IMR-90 (cell line): ENCODE results near the gene MAP6. TPM values are rescaled to one million over a fixed set of nuclear protein-coding genes. Genes with fewer than 3 reads are reported as not detected.
A peak's percentile ranks its signal among the peaks of the same experiment; 100 is the strongest.

Experiments used
- ATAC-seq: fragments of 200-7000 bp; cut with Tn5 transposase; 2 replicates; pipeline ENCODE4 v1.9.1; 2020; ENCODE audit warnings: low read depth, mild to moderate bottlenecking, moderate library complexity
- BruUV-seq: library from RNA; stranded (reverse); fragments of 400-500 nt; replicated peaks from 2 replicates; lab custom pipeline; 2021; lab: Mats Ljungman, UMichigan
- CTCF ChIA-PET: fragments of 300-600 bp; formaldehyde crosslinking; extraction: SDS; loops from one replicate; lab custom pipeline; 2021; ENCODE audit warnings: antibody characterized with exemption; lab: Yijun Ruan, JAX
- POLR2A ChIA-PET: fragments of 300-600 bp; sonication (Branson Sonifier 250); formaldehyde crosslinking; loops from one replicate; lab custom pipeline; 2022; ENCODE audit warnings: antibody characterized with exemption; ENCODE audit not compliant: unreplicated experiment; lab: Charles Lee
- DNase-seq: peaks from one replicate; pipeline ENCODE4 v3.0.0; 2013
- H2AFZ ChIP-seq: replicated peaks from 2 replicates; pipeline ENCODE3; 2013; ENCODE audit warnings: low read length, mild to moderate bottlenecking; ENCODE audit not compliant: poor library complexity
- H2AK5ac ChIP-seq: 2 replicates; pipeline ENCODE4 v1.6.1; 2013; ENCODE audit warnings: low read depth, low read length, inconsistent platforms
- H2AK9ac ChIP-seq: replicated peaks from 2 replicates; pipeline ENCODE3; 2013; ENCODE audit warnings: mild to moderate bottlenecking, low read depth, low read length, moderate library complexity; ENCODE audit not compliant: poor library complexity
- H2BK120ac ChIP-seq: 2 replicates; pipeline ENCODE4 v1.6.1; 2013; ENCODE audit warnings: low read depth, low read length, inconsistent platforms
- H2BK15ac ChIP-seq: 3 replicates; pipeline ENCODE4 v1.6.1; 2013; ENCODE audit warnings: low read depth, low read length, inconsistent platforms
- H2BK20ac ChIP-seq: 2 replicates; pipeline ENCODE4 v1.6.1; 2013; ENCODE audit warnings: low read depth, mild to moderate bottlenecking, inconsistent platforms, low read length, moderate library complexity
- H2BK5ac ChIP-seq: 2 replicates; pipeline ENCODE4 v1.6.1; 2013; ENCODE audit warnings: mild to moderate bottlenecking, low read depth, low read length, inconsistent platforms; ENCODE audit not compliant: poor library complexity, severe bottlenecking
- H3K14ac ChIP-seq: replicated peaks from 2 replicates; pipeline ENCODE4 v1.6.1; 2013; ENCODE audit warnings: low read depth, low read length, inconsistent platforms
- H3K18ac ChIP-seq: 2 replicates; pipeline ENCODE4 v1.6.1; 2013; ENCODE audit warnings: low read depth, low read length, control low read depth
- H3K23ac ChIP-seq: 2 replicates; pipeline ENCODE4 v1.6.1; 2013; ENCODE audit warnings: low read depth, low read length, inconsistent platforms
- H3K27ac ChIP-seq: 2 replicates; pipeline ENCODE4 v1.5.1; 2013; ENCODE audit warnings: mild to moderate bottlenecking, control low read depth, low read length; ENCODE audit not compliant: insufficient read depth
- H3K27me3 ChIP-seq: 2 replicates; pipeline ENCODE4 v1.6.1; 2013; ENCODE audit warnings: low read length; ENCODE audit not compliant: control insufficient read depth, insufficient read depth
- H3K36me3 ChIP-seq: 2 replicates; pipeline ENCODE4 v1.6.1; 2013; ENCODE audit warnings: low read length, mixed read lengths; ENCODE audit not compliant: control insufficient read depth, insufficient read depth
- H3K4ac ChIP-seq: 2 replicates; pipeline ENCODE4 v1.6.1; 2013; ENCODE audit warnings: low read depth, low read length, inconsistent platforms
- H3K4me1 ChIP-seq: 2 replicates; pipeline ENCODE4 v1.6.1; 2013; ENCODE audit warnings: low read length, mixed read lengths; ENCODE audit not compliant: control insufficient read depth, insufficient read depth
- H3K4me2 ChIP-seq: 2 replicates; pipeline ENCODE4 v1.6.1; 2013; ENCODE audit warnings: low read depth, mild to moderate bottlenecking, control low read depth, low read length, moderate library complexity
- H3K4me3 ChIP-seq: 2 replicates; pipeline ENCODE4 v1.5.1; 2013; ENCODE audit warnings: low read depth, mild to moderate bottlenecking, control low read depth, low read length, moderate library complexity; ENCODE audit not compliant: insufficient read depth
- H3K56ac ChIP-seq: 2 replicates; pipeline ENCODE4 v1.6.1; 2013; ENCODE audit warnings: low read length, inconsistent platforms; ENCODE audit not compliant: insufficient read depth; ENCODE audit errors: extremely low read depth
- H3K79me1 ChIP-seq, 2 experiments: 2 replicates each; pipeline ENCODE4 v1.6.1; 2013; ENCODE audit warnings: low read length in 2 of 2, inconsistent platforms in 1 of 2, low read depth in 1 of 2
- H3K9ac ChIP-seq: 2 replicates; pipeline ENCODE4 v1.6.1; 2013; ENCODE audit warnings: low read depth, low read length, control low read depth
- H3K9me1 ChIP-seq: 2 replicates; pipeline ENCODE4 v1.6.1; 2013; ENCODE audit warnings: low read length, inconsistent platforms; ENCODE audit not compliant: insufficient read depth
- H3K9me3 ChIP-seq: 2 replicates; pipeline ENCODE4 v1.6.1; 2013; ENCODE audit warnings: low read length; ENCODE audit not compliant: control insufficient read depth, insufficient read depth
- H4K20me1 ChIP-seq: 2 replicates; pipeline ENCODE4 v1.6.1; 2013; ENCODE audit warnings: low read length, inconsistent platforms; ENCODE audit not compliant: insufficient read depth
- H4K5ac ChIP-seq: 2 replicates; pipeline ENCODE4 v1.6.1; 2013; ENCODE audit warnings: mild to moderate bottlenecking, low read depth, low read length, control low read depth
- H4K8ac ChIP-seq, 2 experiments: 2 replicates each; pipeline ENCODE4 v1.6.1; 2013; ENCODE audit warnings: low read depth in 2 of 2, low read length in 2 of 2, control low read depth in 1 of 2, inconsistent platforms in 1 of 2
- H4K91ac ChIP-seq: 2 replicates; pipeline ENCODE4 v1.6.1; 2013; ENCODE audit warnings: low read depth, low read length, inconsistent platforms; ENCODE audit not compliant: insufficient read depth
- BHLHE40 ChIP-seq: fragments of 150-350 bp; IDR thresholded peaks from 2 replicates; pipeline ENCODE4 v1.6.1; 2016; ENCODE audit warnings: mild to moderate bottlenecking, low read depth, low read length
- CEBPB ChIP-seq: IDR thresholded peaks from 2 replicates; pipeline ENCODE4 v1.6.1; 2012; ENCODE audit warnings: low read depth, low read length, improper control_type of control experiment
- CHD1 ChIP-seq: IDR thresholded peaks from 2 replicates; pipeline ENCODE4 v1.6.1; 2012; ENCODE audit warnings: low read depth, low read length, improper control_type of control experiment
- CTCF ChIP-seq: conservative IDR thresholded peaks from 2 replicates; pipeline ENCODE4 v1.5.1; 2012; ENCODE audit warnings: mild to moderate bottlenecking, low read depth, low read length, improper control_type of control experiment
- FOS ChIP-seq: fragments of 150-350 bp; IDR thresholded peaks from 2 replicates; pipeline ENCODE4 v1.6.1; 2016; ENCODE audit warnings: low read depth, low read length
- MAFK ChIP-seq: IDR thresholded peaks from 2 replicates; pipeline ENCODE4 v1.6.1; 2012; ENCODE audit warnings: low read depth, low read length, improper control_type of control experiment
- MAZ ChIP-seq: IDR thresholded peaks from 2 replicates; pipeline ENCODE4 v1.6.1; 2012; ENCODE audit warnings: low read depth, mild to moderate bottlenecking, low read length, improper control_type of control experiment, moderate library complexity, borderline replicate concordance
- MXI1 ChIP-seq: IDR thresholded peaks from 2 replicates; pipeline ENCODE4 v1.6.1; 2012; ENCODE audit warnings: low read depth, mild to moderate bottlenecking, low read length, moderate library complexity, borderline replicate concordance
- NFE2L2 ChIP-seq: fragments of 150-350 bp; IDR thresholded peaks from 2 replicates; pipeline ENCODE4 v1.6.1; 2016; ENCODE audit warnings: low read depth, mild to moderate bottlenecking, low read length
- POLR2A ChIP-seq: IDR thresholded peaks from 2 replicates; pipeline ENCODE4 v1.6.1; 2012; ENCODE audit warnings: mild to moderate bottlenecking, low read depth, low read length
- RAD21 ChIP-seq: IDR thresholded peaks from 2 replicates; pipeline ENCODE4 v1.6.1; 2012; ENCODE audit warnings: low read length, improper control_type of control experiment
- RCOR1 ChIP-seq: IDR thresholded peaks from 2 replicates; pipeline ENCODE4 v1.6.1; 2012; ENCODE audit warnings: mild to moderate bottlenecking, low read length, improper control_type of control experiment; ENCODE audit not compliant: insufficient replicate concordance
- RFX5 ChIP-seq: IDR thresholded peaks from 2 replicates; pipeline ENCODE4 v1.8.0; 2012; ENCODE audit warnings: low read depth, mild to moderate bottlenecking, low read length, moderate library complexity
- SMC3 ChIP-seq: fragments of 150-350 bp; IDR thresholded peaks from 2 replicates; pipeline ENCODE4 v1.6.1; 2016; ENCODE audit warnings: low read depth, mild to moderate bottlenecking, antibody characterized with exemption, low read length, moderate library complexity
- USF2 ChIP-seq: fragments of 150-350 bp; IDR thresholded peaks from 2 replicates; pipeline ENCODE4 v1.6.1; 2017; ENCODE audit warnings: mild to moderate bottlenecking, antibody characterized with exemption, low read length, low read depth
- WGBS, 2 experiments: methylation state at CpG; one replicate each; pipeline versions ENCODE4 v1.1.5 to v1.1.7; 2013; ENCODE audit warnings: missing lambda C conversion rate in 2 of 2; ENCODE audit not compliant: insufficient read length in 1 of 2; ENCODE audit errors: extremely low coverage in 2 of 2; 5-methylcytosine and 5-hydroxymethylcytosine counted together
- dilution Hi-C: fragments of 300-500 bp; cut with HindIII; formaldehyde crosslinking; loops from one replicate; pipeline ENCODE4 v1.14.3; 2018; ENCODE audit warnings: low sequenced_read_pairs; ENCODE audit not compliant: unreplicated experiment
- in situ Hi-C: fragments of 300-500 bp; cut with MboI; formaldehyde crosslinking; loops from 3 replicates; pipeline ENCODE4 v1.14.3; 2019; ENCODE audit warnings: low sequenced_read_pairs, inconsistent platforms, mixed read lengths
- intact Hi-C: fragments of 100-400 bp; cut with micrococcal nuclease; formaldehyde crosslinking; loops from 2 replicates; pipeline ENCODE4 v1.10.0; 2022
- polyA plus RNA-seq, 3 experiments: library from polyadenylated mRNA; depleted of rRNA; stranded (reverse); fragments of >200 nt; gene quantifications; 2 replicates each; pipeline ENCODE4 v1.2.3, GENCODE V29; 2012; ENCODE audit warnings: low replicate concordance in 1 of 3
- total RNA-seq: library from RNA; depleted of rRNA; stranded (reverse); fragments of >200 nt; gene quantifications from 2 replicates; pipeline ENCODE4 v1.2.3, GENCODE V29; 2012
- TF ChIP-seq, protein P1 (sequence below): fragments of 150-350 bp; IDR thresholded peaks from 2 replicates; pipeline ENCODE4 v1.6.1; 2016; ENCODE audit warnings: low read depth, mild to moderate bottlenecking, low read length, moderate library complexity, borderline replicate concordance

The MAP6 gene
- total and polyA plus RNA-seq, 2 of the 4 experiments (the other 2 are of a cell fraction) = 3.0 to 3.4 TPM

DNA sequence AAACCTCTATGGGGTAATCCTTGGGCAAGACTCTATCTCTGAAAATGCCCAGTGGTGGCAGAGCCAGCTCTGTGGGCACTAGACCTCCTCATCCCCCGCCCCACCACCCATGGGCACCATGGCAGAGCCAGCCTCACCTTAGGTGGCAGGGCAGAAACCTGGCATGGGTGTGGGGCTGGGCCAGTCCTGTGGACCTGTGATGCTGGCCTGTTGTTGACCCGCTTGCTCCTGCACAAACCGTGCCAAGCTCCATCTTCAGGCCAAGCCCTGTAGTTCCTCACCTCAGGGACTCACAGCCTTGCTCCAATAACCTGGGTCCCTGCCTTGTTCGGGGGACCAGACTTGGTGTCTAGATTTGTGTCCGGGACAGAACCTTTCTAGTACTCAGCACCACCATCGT, 115.7 kb downstream of the MAP6 start:
- ChIA-PET POLR2A (interaction anchor here (1.7 to 2.4 kb wide), 2 partner anchors 10 to 12 kb away, joined by 18 to 27 read pairs; no protein-coding TSS in a partner anchor), CTCF (no interaction called here)
- Histone ChIP-seq H4K91ac (peak overlapping the region; percentile 17; the same call in 1 of the 2 replicates), H3K4me2 (no peak overlapping the region), H4K20me1 (no peaks in the 10 kb centered on the region), H2BK120ac (peak overlapping the region; percentile 29; the same call in 1 of the 2 replicates), H2BK15ac (no peak overlapping the region; the same call in 2 of the 3 replicates), H3K56ac (no peak overlapping the region), H4K5ac (peak overlapping the region; percentile 5; the same call in 1 of the 2 replicates), H3K4me3 (no peak overlapping the region), H3K18ac (no peak overlapping the region; the same call in 1 of the 2 replicates), H4K8ac (no peak overlapping the region; a peak in 1 of 4 replicates), H3K36me3 (no peaks in the 10 kb centered on the region), H3K4ac (peak overlapping the region; percentile 80), H2AK5ac (peak overlapping the region; percentile 40; the same call in 1 of the 2 replicates), H3K79me1 (peaks cover 8 to 38% of the 10 kb centered on the region in 2 experiments), H3K23ac (no peak overlapping the region), H3K27me3 (no peaks in the 10 kb centered on the region), H3K4me1 (peaks cover 27% of the 10 kb centered on the region), H3K9me1 (peaks cover 26% of the 10 kb centered on the region), H2BK20ac (peak overlapping the region; percentile 68), H3K27ac (no peak overlapping the region), H2AK9ac (peak overlapping the region; percentile 55), H2AFZ (no peak overlapping the region), H3K14ac (peak overlapping the region; percentile 35; the same call in 1 of the 2 replicates), H3K9ac (0 out of 2 replicates have a peak overlapping the region, but pooled peaks have one; percentile 5), H2BK5ac (no peak overlapping the region), H3K9me3 (no peaks in the 10 kb centered on the region)
- no TSS peak for BruUV-seq
- intact Hi-C loops (no loop called here), in situ Hi-C loops (no loop called here), dilution Hi-C loops (no loop called here)
- TF ChIP-seq RAD21 (no peak), BHLHE40 (no peak), MXI1 (no peak), USF2 (no peak), MAFK (no peak), RCOR1 (no peak), CTCF (no peak), SMC3 (no peak), CEBPB (no peak), NFE2L2 (no peak), POLR2A (no peak), MAZ (no peak), FOS (no peak), RFX5 (no peak), CHD1 (no peak)
- TF ChIP-seq, protein P1, sequence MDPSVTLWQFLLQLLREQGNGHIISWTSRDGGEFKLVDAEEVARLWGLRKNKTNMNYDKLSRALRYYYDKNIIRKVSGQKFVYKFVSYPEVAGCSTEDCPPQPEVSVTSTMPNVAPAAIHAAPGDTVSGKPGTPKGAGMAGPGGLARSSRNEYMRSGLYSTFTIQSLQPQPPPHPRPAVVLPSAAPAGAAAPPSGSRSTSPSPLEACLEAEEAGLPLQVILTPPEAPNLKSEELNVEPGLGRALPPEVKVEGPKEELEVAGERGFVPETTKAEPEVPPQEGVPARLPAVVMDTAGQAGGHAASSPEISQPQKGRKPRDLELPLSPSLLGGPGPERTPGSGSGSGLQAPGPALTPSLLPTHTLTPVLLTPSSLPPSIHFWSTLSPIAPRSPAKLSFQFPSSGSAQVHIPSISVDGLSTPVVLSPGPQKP = no peak
- DNase-seq = no peak
- 86% methylated on average over 4 of the region's 6 CpGs; no CpG with 5 or more reads in 1 of the 2 experiments for WGBS, 2 experiments
- no peak for ATAC-seq
